Neural progenitor cell (in vitro differentiated cells): Measurements from ENCODE around the gene GAS5. TPM values are rescaled to one million over a fixed set of nuclear protein-coding genes. Genes with fewer than 3 reads are reported as not detected.
A peak's percentile ranks its signal among the peaks of the same experiment; 100 is the strongest.

Experiments used
- DNase-seq: peaks from one replicate; pipeline ENCODE4 v3.0.0-alpha.2; 2016; ENCODE audit warnings: low spot score
- H2AFZ ChIP-seq: fragments of 200-600 bp; sonication (generic); replicated peaks from 2 replicates; pipeline ENCODE4 v1.6.1; 2016; ENCODE audit warnings: antibody characterized with exemption
- H3F3A ChIP-seq: fragments of 200-600 bp; sonication (generic); 2 replicates; pipeline ENCODE4 v1.6.1; 2016; ENCODE audit warnings: antibody characterized with exemption, low read depth
- H3K27ac ChIP-seq: fragments of 200-600 bp; sonication (generic); 2 replicates; pipeline ENCODE4 v1.5.1; 2016; ENCODE audit warnings: mild to moderate bottlenecking
- H3K27me3 ChIP-seq: fragments of 200-600 bp; sonication (generic); 2 replicates; pipeline ENCODE4 v1.6.1; 2016; ENCODE audit warnings: mild to moderate bottlenecking, moderate library complexity
- H3K36me3 ChIP-seq: fragments of 200-600 bp; sonication (generic); 2 replicates; pipeline ENCODE4 v1.5.1; 2016
- H3K4me1 ChIP-seq: fragments of 200-600 bp; sonication (generic); 2 replicates; pipeline ENCODE4 v1.6.1; 2016; ENCODE audit warnings: mixed run types
- H3K4me2 ChIP-seq: fragments of 200-600 bp; sonication (generic); 2 replicates; pipeline ENCODE4 v1.6.1; 2016
- H3K4me3 ChIP-seq: fragments of 200-600 bp; sonication (generic); 2 replicates; pipeline ENCODE4 v1.5.1; 2016
- H3K79me2 ChIP-seq: fragments of 200-600 bp; sonication (generic); 2 replicates; pipeline ENCODE4 v1.6.1; 2016; ENCODE audit warnings: low read depth
- H3K9ac ChIP-seq: fragments of 200-600 bp; sonication (generic); 2 replicates; pipeline ENCODE4 v1.6.1; 2016
- H3K9me3 ChIP-seq: fragments of 200-600 bp; sonication (generic); 2 replicates; pipeline ENCODE4 v1.5.1; 2016; ENCODE audit warnings: low read depth
- H4K20me1 ChIP-seq: fragments of 200-600 bp; sonication (generic); 2 replicates; pipeline ENCODE4 v1.6.1; 2016; ENCODE audit warnings: low read depth
- H3K27ac Mint-ChIP-seq: 3 replicates; pipeline ENCODE4 v1.8.0; 2021; ENCODE audit warnings: mixed read lengths
- H3K27me3 Mint-ChIP-seq: 2 replicates; pipeline ENCODE4 v1.8.0; 2022; ENCODE audit warnings: low read depth, mild to moderate bottlenecking, inconsistent platforms, moderate library complexity, mixed read lengths; ENCODE audit not compliant: insufficient read depth
- H3K36me3 Mint-ChIP-seq: 3 replicates; pipeline ENCODE4 v1.8.0; 2021; ENCODE audit warnings: mixed read lengths
- H3K4me1 Mint-ChIP-seq: 3 replicates; pipeline ENCODE4 v1.8.0; 2021; ENCODE audit warnings: mixed read lengths
- H3K4me3 Mint-ChIP-seq: 3 replicates; pipeline ENCODE4 v1.8.0; 2021; ENCODE audit warnings: mild to moderate bottlenecking, moderate library complexity, mixed read lengths
- H3K9me3 Mint-ChIP-seq: 3 replicates; pipeline ENCODE4 v1.8.0; 2020; ENCODE audit warnings: mixed read lengths
- CTCF ChIP-seq: fragments of 200-600 bp; sonication (generic); IDR thresholded peaks from 2 replicates; pipeline ENCODE4 v1.5.1; 2017; ENCODE audit warnings: antibody characterized with exemption, mild to moderate bottlenecking
- EZH2 ChIP-seq: fragments of 200-600 bp; sonication (generic); IDR thresholded peaks from 2 replicates; pipeline ENCODE4 v1.6.1; 2017; ENCODE audit warnings: antibody characterized with exemption, mild to moderate bottlenecking, moderate library complexity
- EZH2phosphoT487 ChIP-seq: fragments of 200-600 bp; sonication (generic); IDR thresholded peaks from 2 replicates; pipeline ENCODE4 v1.6.1; 2017; ENCODE audit warnings: antibody characterized with exemption
- total RNA-seq: library from RNA; depleted of rRNA; stranded (reverse); fragments of >200 nt; gene quantifications from 2 replicates; pipeline ENCODE4 v1.2.3, GENCODE V29; 2015; ENCODE audit warnings: low replicate concordance

Gene GAS5
- total RNA-seq, 1 donor from 2014 or later: 950 TPM

- H3K27ac Mint-ChIP-seq: no peak overlapping the region
- Histone ChIP-seq H3K4me3 (no peak overlapping the region), H3K36me3 (peaks cover 12% of the 10 kb centered on the region), H3K9me3 (no peaks in the 10 kb centered on the region), H4K20me1 (peaks cover 18% of the 10 kb centered on the region), H3K27me3 (no peaks in the 10 kb centered on the region), H3K79me2 (no peaks in the 10 kb centered on the region), H3K9ac (no peak overlapping the region), H2AFZ (no peak overlapping the region), H3K4me1 (peaks cover 10% of the 10 kb centered on the region), H3F3A (peaks cover 55% of the 10 kb centered on the region), H3K4me2 (no peak overlapping the region), H3K27ac (no peak overlapping the region)
- H3K36me3 Mint-ChIP-seq: peaks cover 41% of the 10 kb centered on the region
- no peak for TF ChIP-seq EZH2phosphoT487
- no peak for TF ChIP-seq CTCF
- no peak for TF ChIP-seq EZH2
- peaks cover 2% of the 10 kb centered on the region for H3K27me3 Mint-ChIP-seq
- H3K4me3 Mint-ChIP-seq: no peak overlapping the region
- no peak for DNase-seq
- H3K4me1 Mint-ChIP-seq: no peaks in the 10 kb centered on the region
- no peaks in the 10 kb centered on the region for H3K9me3 Mint-ChIP-seq
These were observed 10.9 kb downstream of the GAS5 start for GRCh38 chr1:173856903-173857302.

GRCh38 chr1:173856014-173856413 is 11.8 kb downstream of the GAS5 start:
- no peaks in the 10 kb centered on the region for H3K9me3 Mint-ChIP-seq
- H3K36me3 ChIP-seq: peaks cover 12% of the 10 kb centered on the region
- H3F3A ChIP-seq: peaks cover 46% of the 10 kb centered on the region
- no peak overlapping the region for H3K4me3 Mint-ChIP-seq
- no peaks in the 10 kb centered on the region for H3K79me2 ChIP-seq
- no peaks in the 10 kb centered on the region for H3K27me3 Mint-ChIP-seq
- DNase-seq: no peak
- H3K9me3 ChIP-seq: no peaks in the 10 kb centered on the region
- no peak overlapping the region for H3K27ac ChIP-seq
- H3K4me1 Mint-ChIP-seq: no peaks in the 10 kb centered on the region
- peaks cover 18% of the 10 kb centered on the region for H4K20me1 ChIP-seq
- peaks cover 41% of the 10 kb centered on the region for H3K36me3 Mint-ChIP-seq
- no peak for TF ChIP-seq CTCF
- no peak for TF ChIP-seq EZH2
- TF ChIP-seq EZH2phosphoT487: no peak
- no peak overlapping the region for H2AFZ ChIP-seq
- no peak overlapping the region for H3K9ac ChIP-seq
- H3K4me3 ChIP-seq: no peak overlapping the region
- no peak overlapping the region for H3K27ac Mint-ChIP-seq
- H3K4me2 ChIP-seq: no peak overlapping the region
- peaks cover 10% of the 10 kb centered on the region for H3K4me1 ChIP-seq
- no peaks in the 10 kb centered on the region for H3K27me3 ChIP-seq

GRCh38 chr1:173853074-173853473 is 14.7 kb downstream of the GAS5 start:
- Mint-ChIP-seq H3K4me3 (no peak overlapping the region), H3K36me3 (peaks cover 39% of the 10 kb centered on the region)
- no peak overlapping the region for H2AFZ ChIP-seq

More at GRCh38 chr1:173853074-173853473, 14.7 kb downstream of the GAS5 start:
- no peak overlapping the region for H3K4me2 ChIP-seq
- H3K4me1 ChIP-seq: peaks cover 10% of the 10 kb centered on the region
- DNase-seq: peak; percentile 61
- H3K27ac ChIP-seq: no peak overlapping the region
- H3K27me3 ChIP-seq: no peaks in the 10 kb centered on the region
- H3K9me3 Mint-ChIP-seq: no peaks in the 10 kb centered on the region
- H4K20me1 ChIP-seq: peaks cover 16% of the 10 kb centered on the region
- no peak overlapping the region for H3K4me3 ChIP-seq
- H3K27me3 Mint-ChIP-seq: no peaks in the 10 kb centered on the region
- TF ChIP-seq CTCF (no peak), EZH2phosphoT487 (peak; percentile 94), EZH2 (no peak)
- no peaks in the 10 kb centered on the region for H3K79me2 ChIP-seq
- peaks cover 32% of the 10 kb centered on the region for H3F3A ChIP-seq
- no peak overlapping the region for H3K27ac Mint-ChIP-seq
- peaks cover 6% of the 10 kb centered on the region for H3K36me3 ChIP-seq
- H3K4me1 Mint-ChIP-seq: no peaks in the 10 kb centered on the region
- H3K9me3 ChIP-seq: no peaks in the 10 kb centered on the region
- no peak overlapping the region for H3K9ac ChIP-seq
